GM23338 (cell line): Measurements from ENCODE around the gene PRKCG. TPM values are rescaled to one million over a fixed set of nuclear protein-coding genes. Genes with fewer than 3 reads are reported as not detected.

ENCODE experiments used
- JUNB ChIP-seq: IDR thresholded peaks from one replicate; pipeline ENCODE4 v1.6.1; 2016; ENCODE audit warnings: antibody characterized with exemption; ENCODE audit not compliant: unreplicated experiment
- STAT1 ChIP-seq: IDR thresholded peaks from one replicate; pipeline ENCODE4 v1.6.1; 2016; ENCODE audit warnings: antibody characterized with exemption; ENCODE audit not compliant: unreplicated experiment
- polyA plus RNA-seq: library from polyadenylated mRNA; unstranded; fragments of >200 nt; fragmentation: Nextera tagmentation; extraction: Ambion mirVana; gene quantifications from 2 replicates; pipeline ENCODE4 v1.2.1, GENCODE V29; 2016
- total RNA-seq: library from RNA; depleted of rRNA; stranded (reverse); fragments of >200 nt; shearing (Covaris generic); gene quantifications from 2 replicates; pipeline ENCODE4 v1.2.3, GENCODE V29; 2014
- TF ChIP-seq, protein P1 (sequence below): fragments of 250-450 bp; sonication (Bioruptor Pico); IDR thresholded peaks from 2 replicates; pipeline ENCODE4 v1.5.0; 2020; ENCODE audit warnings: mild to moderate bottlenecking, moderate library complexity
- TF ChIP-seq, protein P2 (sequence below): IDR thresholded peaks from one replicate; pipeline ENCODE4 v1.6.1; 2018; ENCODE audit warnings: antibody characterized with exemption; ENCODE audit not compliant: unreplicated experiment

The PRKCG gene
- total and polyA plus RNA-seq, 2 experiments from 2014 or later = 15.4 to 15.9 TPM

DNA sequence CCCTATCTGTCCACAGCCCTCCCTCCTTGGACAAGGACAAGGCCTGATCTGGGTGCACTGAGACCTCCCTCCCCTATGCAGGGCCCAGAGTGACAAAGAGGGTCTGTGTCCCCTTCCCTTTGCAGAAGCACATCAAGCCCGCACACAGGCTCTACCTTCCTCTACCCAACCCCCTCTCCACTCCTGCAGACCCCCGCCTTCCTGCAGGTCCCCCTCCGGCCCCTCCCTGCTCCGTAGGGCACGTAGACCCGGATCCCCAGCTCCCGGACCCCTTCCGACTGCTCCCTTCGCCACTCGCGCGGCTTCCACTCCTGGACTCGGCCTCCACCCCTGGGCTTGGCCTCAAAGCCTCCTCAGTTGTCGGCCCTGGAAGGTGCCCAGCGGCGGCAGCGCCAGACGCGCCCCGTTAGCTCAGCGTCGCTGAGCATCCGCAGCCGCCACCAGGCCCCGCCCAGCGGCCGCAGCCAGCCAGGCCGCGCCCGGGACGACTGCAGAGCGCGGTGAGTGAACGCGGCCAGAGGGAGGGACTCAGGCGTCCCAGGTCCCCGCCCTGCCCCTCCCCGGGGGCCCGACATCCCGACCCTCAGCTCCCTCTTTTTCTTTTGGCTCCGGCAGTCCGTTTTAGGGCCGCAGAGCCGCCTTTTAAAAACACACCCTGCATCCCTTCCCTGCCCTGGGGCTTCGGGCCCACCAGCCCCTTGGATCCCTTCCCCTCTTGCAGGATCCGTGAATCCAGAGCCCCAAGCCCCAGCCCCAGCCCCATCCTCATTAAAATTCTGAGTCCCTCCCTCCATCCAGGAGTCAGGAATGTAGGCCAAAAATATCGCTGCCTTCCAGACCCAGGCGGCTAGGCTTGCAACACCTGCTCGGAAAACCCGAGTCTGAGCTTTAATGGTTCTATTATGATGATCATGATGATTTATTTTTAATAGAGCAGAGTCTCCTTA lies 15.8 kb upstream of the PRKCG start (continued):
- TF ChIP-seq, protein P1, sequence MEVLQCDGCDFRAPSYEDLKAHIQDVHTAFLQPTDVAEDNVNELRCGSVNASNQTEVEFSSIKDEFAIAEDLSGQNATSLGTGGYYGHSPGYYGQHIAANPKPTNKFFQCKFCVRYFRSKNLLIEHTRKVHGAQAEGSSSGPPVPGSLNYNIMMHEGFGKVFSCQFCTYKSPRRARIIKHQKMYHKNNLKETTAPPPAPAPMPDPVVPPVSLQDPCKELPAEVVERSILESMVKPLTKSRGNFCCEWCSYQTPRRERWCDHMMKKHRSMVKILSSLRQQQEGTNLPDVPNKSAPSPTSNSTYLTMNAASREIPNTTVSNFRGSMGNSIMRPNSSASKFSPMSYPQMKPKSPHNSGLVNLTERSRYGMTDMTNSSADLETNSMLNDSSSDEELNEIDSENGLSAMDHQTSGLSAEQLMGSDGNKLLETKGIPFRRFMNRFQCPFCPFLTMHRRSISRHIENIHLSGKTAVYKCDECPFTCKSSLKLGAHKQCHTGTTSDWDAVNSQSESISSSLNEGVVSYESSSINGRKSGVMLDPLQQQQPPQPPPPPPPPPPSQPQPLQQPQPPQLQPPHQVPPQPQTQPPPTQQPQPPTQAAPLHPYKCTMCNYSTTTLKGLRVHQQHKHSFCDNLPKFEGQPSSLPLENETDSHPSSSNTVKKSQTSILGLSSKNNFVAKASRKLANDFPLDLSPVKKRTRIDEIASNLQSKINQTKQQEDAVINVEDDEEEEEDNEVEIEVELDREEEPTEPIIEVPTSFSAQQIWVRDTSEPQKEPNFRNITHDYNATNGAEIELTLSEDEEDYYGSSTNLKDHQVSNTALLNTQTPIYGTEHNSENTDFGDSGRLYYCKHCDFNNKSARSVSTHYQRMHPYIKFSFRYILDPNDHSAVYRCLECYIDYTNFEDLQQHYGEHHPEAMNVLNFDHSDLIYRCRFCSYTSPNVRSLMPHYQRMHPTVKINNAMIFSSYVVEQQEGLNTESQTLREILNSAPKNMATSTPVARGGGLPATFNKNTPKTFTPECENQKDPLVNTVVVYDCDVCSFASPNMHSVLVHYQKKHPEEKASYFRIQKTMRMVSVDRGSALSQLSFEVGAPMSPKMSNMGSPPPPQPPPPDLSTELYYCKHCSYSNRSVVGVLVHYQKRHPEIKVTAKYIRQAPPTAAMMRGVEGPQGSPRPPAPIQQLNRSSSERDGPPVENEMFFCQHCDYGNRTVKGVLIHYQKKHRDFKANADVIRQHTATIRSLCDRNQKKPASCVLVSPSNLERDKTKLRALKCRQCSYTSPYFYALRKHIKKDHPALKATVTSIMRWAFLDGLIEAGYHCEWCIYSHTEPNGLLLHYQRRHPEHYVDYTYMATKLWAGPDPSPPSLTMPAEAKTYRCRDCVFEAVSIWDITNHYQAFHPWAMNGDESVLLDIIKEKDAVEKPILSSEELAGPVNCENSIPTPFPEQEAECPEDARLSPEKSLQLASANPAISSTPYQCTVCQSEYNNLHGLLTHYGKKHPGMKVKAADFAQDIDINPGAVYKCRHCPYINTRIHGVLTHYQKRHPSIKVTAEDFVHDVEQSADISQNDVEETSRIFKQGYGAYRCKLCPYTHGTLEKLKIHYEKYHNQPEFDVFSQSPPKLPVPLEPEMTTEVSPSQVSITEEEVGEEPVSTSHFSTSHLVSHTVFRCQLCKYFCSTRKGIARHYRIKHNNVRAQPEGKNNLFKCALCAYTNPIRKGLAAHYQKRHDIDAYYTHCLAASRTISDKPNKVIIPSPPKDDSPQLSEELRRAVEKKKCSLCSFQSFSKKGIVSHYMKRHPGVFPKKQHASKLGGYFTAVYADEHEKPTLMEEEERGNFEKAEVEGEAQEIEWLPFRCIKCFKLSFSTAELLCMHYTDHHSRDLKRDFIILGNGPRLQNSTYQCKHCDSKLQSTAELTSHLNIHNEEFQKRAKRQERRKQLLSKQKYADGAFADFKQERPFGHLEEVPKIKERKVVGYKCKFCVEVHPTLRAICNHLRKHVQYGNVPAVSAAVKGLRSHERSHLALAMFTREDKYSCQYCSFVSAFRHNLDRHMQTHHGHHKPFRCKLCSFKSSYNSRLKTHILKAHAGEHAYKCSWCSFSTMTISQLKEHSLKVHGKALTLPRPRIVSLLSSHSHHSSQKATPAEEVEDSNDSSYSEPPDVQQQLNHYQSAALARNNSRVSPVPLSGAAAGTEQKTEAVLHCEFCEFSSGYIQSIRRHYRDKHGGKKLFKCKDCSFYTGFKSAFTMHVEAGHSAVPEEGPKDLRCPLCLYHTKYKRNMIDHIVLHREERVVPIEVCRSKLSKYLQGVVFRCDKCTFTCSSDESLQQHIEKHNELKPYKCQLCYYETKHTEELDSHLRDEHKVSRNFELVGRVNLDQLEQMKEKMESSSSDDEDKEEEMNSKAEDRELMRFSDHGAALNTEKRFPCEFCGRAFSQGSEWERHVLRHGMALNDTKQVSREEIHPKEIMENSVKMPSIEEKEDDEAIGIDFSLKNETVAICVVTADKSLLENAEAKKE = no peak
- TF ChIP-seq, protein P2, sequence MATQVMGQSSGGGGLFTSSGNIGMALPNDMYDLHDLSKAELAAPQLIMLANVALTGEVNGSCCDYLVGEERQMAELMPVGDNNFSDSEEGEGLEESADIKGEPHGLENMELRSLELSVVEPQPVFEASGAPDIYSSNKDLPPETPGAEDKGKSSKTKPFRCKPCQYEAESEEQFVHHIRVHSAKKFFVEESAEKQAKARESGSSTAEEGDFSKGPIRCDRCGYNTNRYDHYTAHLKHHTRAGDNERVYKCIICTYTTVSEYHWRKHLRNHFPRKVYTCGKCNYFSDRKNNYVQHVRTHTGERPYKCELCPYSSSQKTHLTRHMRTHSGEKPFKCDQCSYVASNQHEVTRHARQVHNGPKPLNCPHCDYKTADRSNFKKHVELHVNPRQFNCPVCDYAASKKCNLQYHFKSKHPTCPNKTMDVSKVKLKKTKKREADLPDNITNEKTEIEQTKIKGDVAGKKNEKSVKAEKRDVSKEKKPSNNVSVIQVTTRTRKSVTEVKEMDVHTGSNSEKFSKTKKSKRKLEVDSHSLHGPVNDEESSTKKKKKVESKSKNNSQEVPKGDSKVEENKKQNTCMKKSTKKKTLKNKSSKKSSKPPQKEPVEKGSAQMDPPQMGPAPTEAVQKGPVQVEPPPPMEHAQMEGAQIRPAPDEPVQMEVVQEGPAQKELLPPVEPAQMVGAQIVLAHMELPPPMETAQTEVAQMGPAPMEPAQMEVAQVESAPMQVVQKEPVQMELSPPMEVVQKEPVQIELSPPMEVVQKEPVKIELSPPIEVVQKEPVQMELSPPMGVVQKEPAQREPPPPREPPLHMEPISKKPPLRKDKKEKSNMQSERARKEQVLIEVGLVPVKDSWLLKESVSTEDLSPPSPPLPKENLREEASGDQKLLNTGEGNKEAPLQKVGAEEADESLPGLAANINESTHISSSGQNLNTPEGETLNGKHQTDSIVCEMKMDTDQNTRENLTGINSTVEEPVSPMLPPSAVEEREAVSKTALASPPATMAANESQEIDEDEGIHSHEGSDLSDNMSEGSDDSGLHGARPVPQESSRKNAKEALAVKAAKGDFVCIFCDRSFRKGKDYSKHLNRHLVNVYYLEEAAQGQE = peak; percentile 10
- TF ChIP-seq JUNB (no peak), STAT1 (no peak)
